T-helper 1 cell (primary cell): Measurements from ENCODE around the gene BANF1.
"Not testable (repeated sequence)": the region's sequence is repeated elsewhere in the genome, so short reads cannot be mapped to it uniquely, and the experiment has no call there.

Experiments used
- DNase-seq, 5 donors: peaks; one replicate each; pipeline ENCODE4 v3.0.0-alpha.2; 2012 to 2020

BANF1 gene

GRCh38 chr11:65978391-65979238 is 23.7 kb upstream of the BANF1 start:
- DNase-seq, result no peak

DNA sequence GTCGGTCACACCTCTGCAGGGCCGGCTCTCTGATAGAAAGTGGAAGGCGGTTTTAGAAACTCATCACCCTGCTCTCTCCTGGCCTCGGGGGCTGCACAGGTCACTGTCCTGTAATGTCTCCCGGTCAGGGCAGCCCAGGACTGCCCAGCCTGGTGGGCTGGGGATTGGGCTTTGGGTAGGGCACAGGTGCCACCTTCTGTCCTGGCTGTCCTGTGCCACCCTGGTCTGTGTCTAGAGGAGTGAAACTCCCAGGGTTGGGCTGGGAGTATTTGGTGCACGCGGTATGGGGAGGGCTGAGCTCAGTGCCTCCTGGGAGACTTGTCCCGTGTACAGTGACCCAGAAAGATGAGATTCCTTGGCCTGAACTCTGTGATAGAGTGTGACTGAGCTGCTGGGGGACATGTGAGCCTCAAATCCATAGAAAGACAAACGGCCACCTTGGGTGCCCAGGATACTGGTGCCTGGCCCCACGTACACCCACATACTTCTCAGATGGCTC is 23.0 kb upstream of the BANF1 start:
- no peak for DNase-seq

GRCh38 chr11:65981101-65981740 is 21.1 kb upstream of the BANF1 start:
- DNase-seq, result no peak

DNA sequence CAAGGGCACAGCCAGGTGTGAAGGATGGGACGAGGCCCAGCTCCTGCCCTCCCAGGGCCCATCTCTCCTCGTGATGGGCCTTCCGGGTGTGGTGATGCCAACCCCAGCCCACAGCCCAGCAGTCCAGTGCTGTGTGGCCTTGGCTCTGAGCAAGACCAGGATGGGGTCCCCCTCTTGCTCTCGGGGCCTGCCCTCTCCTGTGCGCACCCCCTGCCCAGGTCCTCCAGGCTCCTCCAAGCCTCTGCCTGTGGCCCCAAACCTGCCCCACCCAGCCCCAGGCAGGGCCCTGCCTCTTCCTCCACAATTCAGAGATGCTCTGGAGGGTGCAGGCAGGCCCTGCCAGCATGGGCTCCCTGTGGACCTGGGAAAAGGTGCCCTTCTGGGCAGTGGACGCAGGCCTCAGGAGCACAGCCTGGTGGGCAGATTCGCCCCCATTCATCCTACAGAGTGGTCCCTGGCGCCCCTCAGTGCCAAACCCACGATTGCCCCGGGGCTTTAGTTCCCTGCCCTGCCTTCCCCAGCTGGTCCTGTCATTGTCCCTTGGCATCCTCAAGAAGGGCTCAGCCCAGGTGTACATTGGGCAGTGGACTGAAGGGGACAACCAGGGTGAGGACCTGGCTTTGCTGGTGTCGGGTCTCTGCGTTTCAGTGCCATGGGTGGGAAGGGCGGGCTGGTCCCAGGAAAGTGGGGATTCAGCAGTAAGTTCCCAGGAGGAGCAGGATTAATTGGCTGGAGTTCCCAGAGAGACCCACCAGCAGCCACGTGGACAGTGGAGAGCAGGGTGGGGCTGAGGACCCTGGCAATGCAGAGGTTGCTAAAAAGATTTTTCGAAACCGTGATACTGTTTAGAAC is 20.1 kb upstream of the BANF1 start:
- no peak for DNase-seq

- no peak for DNase-seq
These were observed 19.3 kb upstream of the BANF1 start for GRCh38 chr11:65982824-65983588.

GRCh38 chr11:65983589-65983987 is 18.7 kb upstream of the BANF1 start:
- no peak for DNase-seq

DNA sequence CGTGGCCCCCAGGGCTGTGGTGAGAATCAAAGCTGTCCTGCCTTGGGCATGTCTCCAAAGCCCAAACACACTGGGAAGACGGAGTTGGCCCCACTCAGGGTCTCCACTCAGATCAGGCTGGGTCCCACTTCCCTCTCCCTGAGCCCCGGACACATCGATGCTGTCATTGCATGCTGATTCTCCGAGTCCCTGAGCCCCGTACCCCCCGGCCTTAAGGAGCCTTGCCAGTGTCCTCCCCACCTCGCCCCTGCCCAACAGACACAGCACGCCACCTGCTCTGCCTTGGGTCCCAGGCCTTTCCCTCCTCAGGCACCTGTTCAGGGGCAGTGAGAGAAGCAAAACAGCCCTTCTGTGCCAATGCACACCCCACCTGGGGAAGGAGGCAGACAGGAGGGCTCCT is 15.0 kb upstream of the BANF1 start:
- no peak for DNase-seq

DNA sequence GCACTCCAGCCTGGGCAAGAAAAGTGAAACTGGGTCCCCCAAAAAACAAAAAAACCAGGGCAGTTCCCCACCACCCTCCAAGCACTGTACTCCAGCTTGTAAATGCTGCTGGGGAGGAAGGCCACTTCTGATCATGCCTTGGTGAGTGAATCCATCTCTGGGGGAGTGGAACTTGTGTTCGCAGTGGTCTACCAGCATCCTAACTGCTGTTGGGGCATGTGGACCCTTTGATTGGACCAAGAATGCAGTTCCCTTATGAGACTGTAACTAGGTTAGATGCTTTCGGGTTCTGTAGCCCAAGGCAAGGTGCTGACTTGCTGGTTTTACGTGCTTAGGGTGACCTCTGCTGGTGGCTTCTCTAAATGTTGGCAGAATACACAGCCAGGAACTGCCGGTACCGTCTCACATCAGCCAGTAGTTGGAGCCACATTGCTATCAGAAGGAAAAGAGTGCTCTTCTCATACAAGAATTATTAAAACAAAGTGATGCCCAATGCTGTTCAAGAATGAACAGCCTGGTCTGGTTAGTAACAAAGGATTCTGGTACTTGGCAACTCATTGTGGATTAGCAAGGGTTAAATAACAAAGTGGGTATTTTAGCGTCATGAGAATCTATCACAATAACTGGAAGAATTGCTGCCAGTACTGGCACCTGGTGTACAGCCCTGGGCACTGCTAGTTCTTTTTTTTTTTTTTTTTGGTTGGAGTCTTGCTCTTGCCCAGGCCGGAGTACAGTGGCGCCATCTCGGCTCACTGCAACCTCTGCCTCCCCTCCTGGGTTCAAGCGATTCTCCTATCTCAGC is 13.3 kb upstream of the BANF1 start:
- DNase-seq, result peak; percentile 73 to 93 (median 89)

- no peak for DNase-seq
These were observed 10.2 kb upstream of the BANF1 start for GRCh38 chr11:65992056-65992455.

- DNase-seq, result no peak
These were observed 5.0 kb upstream of the BANF1 start for GRCh38 chr11:65997286-65997685.

- peak in 1 of 5 donors; percentile 78 for DNase-seq
These were observed 434 bp downstream of the BANF1 start for GRCh38 chr11:66002648-66003225.

- no peak for DNase-seq
These were observed 988 bp downstream of the BANF1 start for GRCh38 chr11:66003291-66003690.

DNA sequence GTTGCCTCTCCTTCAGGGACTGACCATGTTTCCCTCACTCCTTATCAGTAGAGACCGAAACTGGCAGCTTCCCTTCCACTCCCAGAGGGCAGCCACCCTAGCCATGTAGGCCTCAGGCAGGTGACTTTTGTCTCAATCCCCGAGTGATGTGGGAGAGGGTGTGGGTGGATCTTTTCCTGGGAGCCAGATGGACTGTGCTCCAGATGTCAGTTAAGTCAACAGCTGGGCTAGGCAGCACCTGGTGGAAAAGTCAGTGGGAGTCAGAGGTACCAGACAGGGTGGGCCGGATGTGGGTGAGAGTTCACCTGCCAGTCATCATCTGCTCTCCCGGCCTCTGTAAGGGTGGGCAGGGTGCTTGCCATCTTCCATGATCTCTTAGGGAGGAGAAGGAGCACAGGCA is 1.9 kb downstream of the BANF1 start:
- DNase-seq, result no peak

GRCh38 chr11:66006134-66006890 is 4.0 kb downstream of the BANF1 start:
- DNase-seq, result no peak

DNA sequence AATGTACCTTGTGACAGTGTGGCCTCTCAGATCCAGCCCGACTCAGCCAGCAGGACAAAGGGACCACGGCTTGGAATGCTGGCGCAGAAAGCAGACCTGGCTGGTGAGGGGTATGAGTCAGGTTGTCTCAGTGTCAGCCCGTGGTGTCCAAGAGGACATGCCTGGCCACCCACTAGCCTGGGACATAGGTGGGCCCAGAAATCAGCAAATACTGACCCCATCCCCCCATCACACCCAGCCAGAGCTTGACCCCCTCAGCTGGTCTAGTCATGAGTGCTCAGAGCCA is 4.5 kb downstream of the BANF1 start:
- no peak for DNase-seq

DNA sequence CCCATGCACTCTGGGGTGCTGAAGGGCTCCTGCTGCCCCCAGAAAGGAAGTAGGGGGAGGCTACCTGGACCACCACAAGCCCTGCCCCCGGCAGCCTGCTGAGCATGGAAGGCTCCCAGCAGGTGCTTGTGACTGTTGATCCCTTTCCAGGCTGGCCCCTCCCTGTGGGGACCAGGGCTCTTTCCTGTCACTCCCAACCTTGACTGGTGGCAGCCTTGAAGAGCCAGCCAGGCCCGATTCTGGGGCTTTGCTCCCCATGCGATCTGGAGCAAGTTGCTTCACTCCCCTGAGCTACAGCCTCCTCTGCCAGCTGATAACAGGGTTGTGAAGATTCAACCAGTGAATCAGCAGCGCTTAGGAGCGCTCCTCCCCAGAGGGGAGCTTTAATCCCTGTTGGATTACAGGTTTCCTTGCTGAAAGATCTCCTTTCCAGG is 4.9 kb downstream of the BANF1 start:
- no peak for DNase-seq

DNA sequence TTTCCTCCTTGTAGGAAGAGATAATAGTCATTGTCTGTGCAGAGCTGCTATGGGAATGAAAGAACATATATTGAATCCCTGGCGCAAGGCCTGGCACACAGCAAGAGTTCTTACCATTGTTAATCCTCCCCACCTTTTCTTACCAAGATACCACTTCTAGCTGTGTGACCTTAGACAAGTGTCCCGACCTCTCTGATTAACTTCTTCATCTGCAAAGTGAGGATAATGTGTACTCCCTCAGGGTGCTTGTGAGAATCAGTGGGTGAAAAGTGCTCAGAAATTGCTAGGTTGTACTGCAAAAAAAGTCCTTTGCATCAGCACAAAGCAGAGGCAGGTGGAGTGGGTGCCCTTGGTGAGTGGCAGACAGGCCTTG is 5.8 kb downstream of the BANF1 start:
- DNase-seq, result no peak

DNA sequence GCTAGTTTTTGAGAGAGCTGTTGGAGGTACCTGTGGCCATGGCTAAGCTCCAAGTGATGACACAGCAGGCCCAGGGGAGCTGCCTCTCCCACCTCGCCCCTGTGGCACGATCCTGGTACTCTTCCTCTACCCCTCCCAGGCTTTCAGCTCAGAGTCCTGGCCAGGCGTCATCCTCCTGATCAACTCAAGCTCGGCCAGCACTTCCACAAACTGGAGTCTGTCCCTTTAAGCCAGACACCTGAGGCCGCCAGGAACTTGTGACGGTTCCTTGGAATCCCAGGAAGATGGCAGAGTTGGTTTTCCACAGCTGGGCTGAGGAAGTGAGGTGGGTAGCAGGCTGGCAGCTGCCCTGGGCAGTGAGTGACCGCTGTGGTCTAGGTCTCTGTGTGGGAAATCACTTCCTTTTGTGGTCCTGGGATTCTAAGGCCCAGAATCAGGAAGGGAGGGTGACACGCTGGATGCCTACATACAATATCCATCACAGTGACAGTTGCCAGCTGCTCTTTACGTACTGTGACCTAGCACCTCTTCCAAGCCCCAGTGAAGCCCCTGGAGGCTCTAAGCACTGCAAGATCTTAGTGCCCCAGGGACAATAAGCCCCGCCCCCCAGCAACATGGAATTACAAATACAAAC is 6.3 kb downstream of the BANF1 start:
- no peak for DNase-seq

GRCh38 chr11:66010036-66010435 is 7.7 kb downstream of the BANF1 start:
- DNase-seq, result not testable (repeated sequence)

DNA sequence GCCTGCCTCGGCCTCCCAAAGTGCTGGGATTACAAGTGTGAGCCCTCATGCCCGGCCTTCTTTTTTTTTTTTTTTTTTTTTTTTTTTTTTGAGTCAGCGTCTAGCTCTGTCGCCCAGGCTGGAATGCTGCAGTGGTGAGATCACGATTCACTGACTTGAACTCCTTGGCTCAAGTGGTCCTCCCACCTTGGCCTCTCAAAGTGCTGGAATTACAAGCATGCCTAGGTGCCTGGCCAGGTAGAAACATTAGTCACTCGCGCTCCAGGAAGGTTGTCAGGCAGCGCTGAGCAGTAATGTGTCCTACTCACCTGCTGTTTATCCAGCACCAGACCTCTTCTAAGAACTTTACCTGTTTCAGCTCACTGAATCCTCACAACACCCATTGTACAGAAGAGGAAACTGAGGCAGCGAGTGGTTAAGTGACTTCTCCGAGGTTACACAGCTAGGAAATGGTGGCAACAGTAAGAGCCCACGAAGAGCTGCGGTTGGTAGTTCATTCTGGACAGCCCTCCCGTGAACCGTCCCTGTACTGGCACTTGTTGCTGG is 9.0 kb downstream of the BANF1 start:
- DNase-seq, result no peak
